H1 (cell line): ENCODE data around the gene HS3ST3B1.

Source experiments
- TAF1 ChIP-seq: IDR thresholded peaks from 2 replicates; pipeline ENCODE4 v1.6.1; 2011; ENCODE audit warnings: mild to moderate bottlenecking, low read depth, low read length
- TCF12 ChIP-seq: IDR thresholded peaks from 2 replicates; pipeline ENCODE4 v1.6.1; 2011; ENCODE audit warnings: low read depth, mild to moderate bottlenecking, low read length

DNA sequence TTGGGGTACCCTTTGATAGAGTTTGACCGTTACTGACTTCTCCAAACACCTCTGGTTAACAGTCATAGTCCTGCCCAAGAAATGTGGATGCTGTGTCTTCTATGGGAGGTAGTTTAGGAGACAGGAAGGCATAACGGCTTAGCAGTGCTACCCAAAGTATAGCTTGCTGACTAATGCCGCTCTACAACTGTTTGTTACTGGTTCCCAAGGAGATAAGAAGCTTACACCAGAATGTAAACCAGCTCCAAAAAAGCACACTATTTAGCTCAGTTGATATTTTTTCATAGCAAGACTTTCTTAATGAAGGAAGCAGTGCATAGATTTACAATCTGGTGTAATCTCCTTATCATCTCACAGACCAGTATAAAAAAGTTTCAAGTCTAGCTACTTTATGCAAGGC is 95.7 kb downstream of the HS3ST3B1 start:
- no peak for TF ChIP-seq TCF12
- TF ChIP-seq TAF1 = no peak
